CD14-positive monocyte (primary cell): ENCODE measurements around the gene SMAD3. TPM values are rescaled to one million over a fixed set of nuclear protein-coding genes. Genes with fewer than 3 reads are reported as not detected.

Experiments
- DNase-seq, 3 donors: peaks; one replicate each; pipeline ENCODE4 v3.0.0-alpha.2; 2011 to 2022
- H2AFZ ChIP-seq: 2 replicates; pipeline ENCODE4 v1.6.0; 2012; ENCODE audit warnings: mild to moderate bottlenecking, low read depth, low read length, inconsistent platforms; ENCODE audit not compliant: insufficient read depth, poor library complexity, severe bottlenecking
- H3K27ac ChIP-seq, 2 donors: 1 replicate in 1 of 2; 2 replicates in 1 of 2; pipeline ENCODE4 v1.5.1; 2012 to 2013; ENCODE audit warnings: low read length in 2 of 2, control low read depth in 1 of 2, inconsistent platforms in 1 of 2, low read depth in 1 of 2, mild to moderate bottlenecking in 1 of 2
- H3K27me3 ChIP-seq, 2 donors: one replicate each; pipeline versions ENCODE4 v1.6.0 to v1.6.1; 2011 to 2013; ENCODE audit warnings: low read length in 2 of 2; ENCODE audit not compliant: control insufficient read depth in 2 of 2, insufficient read depth in 2 of 2
- H3K36me3 ChIP-seq, 2 donors: replicated peaks in 1 of 2; 1 replicate in 1 of 2; 2 replicates in 1 of 2; pipeline versions ENCODE4 v1.5.1 to v1.6.1; 2012 to 2013; ENCODE audit warnings: low read length in 2 of 2, control low read depth in 1 of 2, inconsistent platforms in 1 of 2, mild to moderate bottlenecking in 1 of 2; ENCODE audit not compliant: insufficient read depth in 2 of 2, control insufficient read depth in 1 of 2
- H3K4me1 ChIP-seq, 2 donors: 1 replicate in 1 of 2; 2 replicates in 1 of 2; pipeline versions ENCODE4 v1.5.1 to v1.6.1; 2012 to 2013; ENCODE audit warnings: low read length in 2 of 2, control low read depth in 1 of 2, inconsistent platforms in 1 of 2, mild to moderate bottlenecking in 1 of 2, moderate library complexity in 1 of 2; ENCODE audit not compliant: insufficient read depth in 2 of 2, control insufficient read depth in 1 of 2
- H3K4me2 ChIP-seq: replicated peaks from 2 replicates; pipeline ENCODE3; 2012; ENCODE audit warnings: low read length, moderate library complexity, mild to moderate bottlenecking; ENCODE audit not compliant: poor library complexity, severe bottlenecking; ENCODE audit errors: extremely low read depth
- H3K4me3 ChIP-seq, 3 experiments: fragments of 200-600 bp in 1 of 3; sonication (generic) in 1 of 3; replicated peaks in 1 of 3; 1 replicate in 2 of 3; 2 replicates in 1 of 3; pipeline ENCODE4 v1.5.1; 2011 to 2013; ENCODE audit warnings: low read length in 3 of 3, mild to moderate bottlenecking in 3 of 3, control low read depth in 2 of 3, low read depth in 2 of 3, inconsistent platforms in 1 of 3, moderate library complexity in 1 of 3
- H3K79me2 ChIP-seq: 2 replicates; pipeline ENCODE4 v1.6.0; 2012; ENCODE audit warnings: mild to moderate bottlenecking, control low read depth, inconsistent platforms, low read length, moderate library complexity; ENCODE audit not compliant: insufficient read depth
- H3K9ac ChIP-seq: 2 replicates; pipeline ENCODE4 v1.6.0; 2017; ENCODE audit warnings: low read length, mild to moderate bottlenecking; ENCODE audit not compliant: insufficient read depth, poor library complexity, severe bottlenecking
- H3K9me3 ChIP-seq, 2 donors: replicated peaks in 1 of 2; 1 replicate in 1 of 2; 2 replicates in 1 of 2; pipeline versions ENCODE4 v1.5.1 to v1.6.1; 2012 to 2013; ENCODE audit warnings: low read length in 2 of 2, control low read depth in 1 of 2; ENCODE audit not compliant: control insufficient read depth in 1 of 2, insufficient read depth in 1 of 2
- H4K20me1 ChIP-seq: 2 replicates; pipeline ENCODE4 v1.6.0; 2012; ENCODE audit warnings: mild to moderate bottlenecking, low read length, control low read depth, moderate library complexity; ENCODE audit not compliant: insufficient read depth
- H3K27ac Mint-ChIP-seq, 7 donors: one replicate each; pipeline ENCODE4 v1.8.0; 2020; ENCODE audit warnings: mild to moderate bottlenecking in 7 of 7, mixed read lengths in 7 of 7, moderate library complexity in 6 of 7, inconsistent platforms in 2 of 7
- H3K27me3 Mint-ChIP-seq, 3 donors: one replicate each; pipeline ENCODE4 v1.8.0; 2021 to 2022; ENCODE audit warnings: low read depth in 3 of 3, mild to moderate bottlenecking in 3 of 3, mixed read lengths in 3 of 3, moderate library complexity in 3 of 3, inconsistent platforms in 1 of 3
- H3K36me3 Mint-ChIP-seq, 2 donors: one replicate each; pipeline ENCODE4 v1.8.0; 2020; ENCODE audit warnings: mixed read lengths in 2 of 2, inconsistent platforms in 1 of 2, mild to moderate bottlenecking in 1 of 2
- H3K4me1 Mint-ChIP-seq: one replicate; pipeline ENCODE4 v1.8.0; 2020; ENCODE audit warnings: mild to moderate bottlenecking, mixed read lengths
- H3K4me3 Mint-ChIP-seq, 2 donors: one replicate each; pipeline ENCODE4 v1.8.0; 2020; ENCODE audit warnings: mild to moderate bottlenecking in 2 of 2, mixed read lengths in 2 of 2, moderate library complexity in 1 of 2
- H3K9me3 Mint-ChIP-seq, 7 donors: one replicate each; pipeline ENCODE4 v1.8.0; 2020 to 2022; ENCODE audit warnings: mixed read lengths in 7 of 7, mild to moderate bottlenecking in 6 of 7, moderate library complexity in 6 of 7, inconsistent platforms in 2 of 7
- WGBS: methylation state at CpG from one replicate; pipeline ENCODE4 v1.1.5; 2013; ENCODE audit warnings: missing lambda C conversion rate; ENCODE audit not compliant: insufficient coverage; 5-methylcytosine and 5-hydroxymethylcytosine counted together
- intact Hi-C, 2 donors: fragments of 100-400 bp; cut with micrococcal nuclease; formaldehyde crosslinking; loops; one replicate each; pipeline versions ENCODE4 v1.15.0 to v1.15.1; 2023
- polyA plus RNA-seq, 3 donors: library from polyadenylated mRNA; depleted of rRNA in 1 of 3; unstranded in 2 of 3; stranded (reverse) in 1 of 3; fragments of 300-500 nt in 2 of 3; fragments of >200 nt in 1 of 3; fragmentation: Illumina TruSeq in 2 of 3; gene quantifications; 1 replicate in 2 of 3; 2 replicates in 1 of 3; pipeline ENCODE4 v1.2.3, GENCODE V29; 2012 to 2021
- TF ChIP-seq, protein P1 (sequence below): fragments of 200-600 bp; IDR thresholded peaks from one replicate; pipeline ENCODE4 v1.8.0; 2022; ENCODE audit warnings: antibody characterized with exemption, mild to moderate bottlenecking

SMAD3 gene
- polyA plus RNA-seq, 3 donors: 4.4 to 41.7 (median 5.4) TPM

DNA sequence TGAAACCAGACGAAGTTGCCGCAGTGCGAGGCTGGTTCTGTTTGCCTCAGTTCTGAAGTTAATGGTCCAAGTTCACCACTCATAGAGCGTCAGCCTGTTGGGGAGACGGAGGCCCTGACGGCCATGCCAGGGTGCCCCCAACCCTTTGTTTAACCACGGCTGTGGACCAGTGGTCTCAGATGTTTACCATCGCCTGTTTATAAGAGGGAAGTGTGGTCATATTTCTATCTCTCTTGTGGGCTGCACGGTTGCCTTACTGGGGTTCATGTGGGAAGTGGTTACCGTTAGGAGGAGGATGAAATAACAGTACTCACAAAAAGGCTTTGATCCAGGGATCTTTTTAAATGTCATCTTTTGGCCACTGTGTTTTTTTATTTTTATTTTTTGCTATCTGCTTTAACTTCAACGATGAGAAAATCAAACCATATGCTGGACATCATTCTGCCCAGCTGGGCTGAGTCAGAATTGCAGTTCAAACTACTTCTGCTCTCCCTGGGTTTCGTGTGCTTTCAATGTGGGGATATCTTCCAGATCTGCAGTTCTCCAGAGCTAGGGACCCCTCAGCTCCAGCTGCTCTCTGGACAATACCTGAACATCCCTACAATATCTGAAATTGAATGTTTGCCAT is 17.8 kb downstream of the SMAD3 start:
- Histone ChIP-seq H3K27ac (peak overlapping the region; percentile 43 to 94), H3K27me3 (no peaks in the 10 kb centered on the region), H3K9ac (peak overlapping the region; percentile 12), H2AFZ (no peak overlapping the region), H3K4me1 (peaks cover 88 to 98% of the 10 kb centered on the region in 2 donors), H4K20me1 (peaks cover 18% of the 10 kb centered on the region), H3K4me2 (peak overlapping the region; percentile 32), H3K4me3 (peak overlapping the region in 1 of 3 experiments; percentile 1), H3K9me3 (no peaks in the 10 kb centered on the region), H3K36me3 (peaks cover 0 to 5% of the 10 kb centered on the region in 2 donors), H3K79me2 (peaks cover 88% of the 10 kb centered on the region)
- Mint-ChIP-seq H3K27ac (peak overlapping the region; percentile 84 to 98 (median 95)), H3K27me3 (peaks cover 0 to 1% (median 0%) of the 10 kb centered on the region in 3 donors), H3K4me3 (peak overlapping the region; percentile 50 to 78), H3K9me3 (no peaks in the 10 kb centered on the region), H3K36me3 (peaks cover 49 to 64% of the 10 kb centered on the region in 2 donors), H3K4me1 (peaks cover 97% of the 10 kb centered on the region)
- peak in 2 of 3 donors; percentile 56 to 62 for DNase-seq
- TF ChIP-seq, protein P1, sequence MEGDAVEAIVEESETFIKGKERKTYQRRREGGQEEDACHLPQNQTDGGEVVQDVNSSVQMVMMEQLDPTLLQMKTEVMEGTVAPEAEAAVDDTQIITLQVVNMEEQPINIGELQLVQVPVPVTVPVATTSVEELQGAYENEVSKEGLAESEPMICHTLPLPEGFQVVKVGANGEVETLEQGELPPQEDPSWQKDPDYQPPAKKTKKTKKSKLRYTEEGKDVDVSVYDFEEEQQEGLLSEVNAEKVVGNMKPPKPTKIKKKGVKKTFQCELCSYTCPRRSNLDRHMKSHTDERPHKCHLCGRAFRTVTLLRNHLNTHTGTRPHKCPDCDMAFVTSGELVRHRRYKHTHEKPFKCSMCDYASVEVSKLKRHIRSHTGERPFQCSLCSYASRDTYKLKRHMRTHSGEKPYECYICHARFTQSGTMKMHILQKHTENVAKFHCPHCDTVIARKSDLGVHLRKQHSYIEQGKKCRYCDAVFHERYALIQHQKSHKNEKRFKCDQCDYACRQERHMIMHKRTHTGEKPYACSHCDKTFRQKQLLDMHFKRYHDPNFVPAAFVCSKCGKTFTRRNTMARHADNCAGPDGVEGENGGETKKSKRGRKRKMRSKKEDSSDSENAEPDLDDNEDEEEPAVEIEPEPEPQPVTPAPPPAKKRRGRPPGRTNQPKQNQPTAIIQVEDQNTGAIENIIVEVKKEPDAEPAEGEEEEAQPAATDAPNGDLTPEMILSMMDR: no peak
- intact Hi-C loops: loop anchor here (2.0 to 10.0 kb wide), 4 partner anchors 16 to 58 kb away; no protein-coding TSS in a partner anchor
- WGBS: 45% methylated on average over 4 of the region's 12 CpGs

DNA sequence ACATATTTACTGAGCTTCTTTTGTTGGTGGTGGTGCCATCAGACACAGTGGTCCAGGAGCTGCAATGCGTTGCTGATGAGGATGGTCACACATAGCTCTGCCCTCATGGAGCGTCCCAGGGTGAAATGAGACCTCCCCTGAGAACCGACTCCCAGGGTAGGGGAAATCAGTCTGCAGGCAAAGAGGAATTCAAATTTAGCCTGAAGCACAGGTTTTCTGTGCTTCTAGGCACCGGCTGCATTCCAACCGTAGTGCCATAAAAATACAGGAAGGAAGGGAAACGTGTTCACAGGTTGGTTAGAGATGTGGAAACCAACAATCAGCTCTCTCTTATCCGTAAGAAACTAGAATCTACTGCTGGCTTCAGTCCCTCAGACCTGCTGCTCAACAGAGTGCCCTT is 19.2 kb downstream of the SMAD3 start:
- Mint-ChIP-seq H3K9me3 (no peaks in the 10 kb centered on the region), H3K27ac (peak overlapping the region; percentile 95 to 98 (median 96)), H3K36me3 (peaks cover 44 to 62% of the 10 kb centered on the region in 2 donors), H3K4me3 (peak overlapping the region; percentile 54 to 59), H3K27me3 (peaks cover 0 to 2% (median 1%) of the 10 kb centered on the region in 3 donors), H3K4me1 (peaks cover 100% of the 10 kb centered on the region)
- 74% methylated on average over 3 of the region's 7 CpGs for WGBS
- intact Hi-C loops: loop anchor here (5.0 to 10.0 kb wide), 3 partner anchors 38 to 60 kb away; no protein-coding TSS in a partner anchor
- Histone ChIP-seq H3K4me1 (peaks cover 92 to 100% of the 10 kb centered on the region in 2 donors), H3K9me3 (no peaks in the 10 kb centered on the region), H3K9ac (peak overlapping the region; percentile 49), H3K27me3 (no peaks in the 10 kb centered on the region), H4K20me1 (peaks cover 8% of the 10 kb centered on the region), H2AFZ (no peak overlapping the region), H3K79me2 (peaks cover 88% of the 10 kb centered on the region), H3K4me2 (peak overlapping the region; percentile 34), H3K27ac (peak overlapping the region; percentile 90 to 94), H3K4me3 (peak overlapping the region in 1 of 3 experiments; percentile 15), H3K36me3 (peaks cover 0 to 5% of the 10 kb centered on the region in 2 donors)
- TF ChIP-seq, protein P1: no peak
- DNase-seq: peak in 1 of 3 donors; percentile 4
